ENCODE data around the gene CNOT4. TPM values are rescaled to one million over a fixed set of nuclear protein-coding genes. Genes with fewer than 3 reads are reported as not detected.

CNOT4 gene
- total RNA-seq, 1 experiment from 2014 or later, result 16.6 TPM

GRCh38 chr7:135420786-135421185 lies 89.1 kb downstream of the CNOT4 start:
- Histone ChIP-seq H3K27ac (ENCODE audit: low read depth, low read length) (no peak overlapping the region), H3K36me3 (ENCODE audit: control insufficient read depth in 1 of 2, insufficient read depth in 2 of 2, low read length in 2 of 2) (no peaks in the 10 kb centered on the region), H2AFZ (ENCODE audit: low read depth, low read length, poor library complexity, severe bottlenecking) (no peak overlapping the region), H3K9me2 (ENCODE audit: insufficient read depth) (no peaks in the 10 kb centered on the region), H3K4me1 (ENCODE audit: control insufficient read depth in 1 of 2, insufficient read depth in 2 of 2, low read length in 2 of 2) (no peaks in the 10 kb centered on the region), H3K27me3 (ENCODE audit: insufficient read depth, low read length) (no peaks in the 10 kb centered on the region), H3K79me2 (ENCODE audit: insufficient read depth, low read length) (peaks cover 20% of the 10 kb centered on the region), H3K9ac (ENCODE audit: low read length) (no peak overlapping the region), H3K9me3 (ENCODE audit: control insufficient read depth in 1 of 2, insufficient read depth in 1 of 2, low read depth in 1 of 2, low read length in 2 of 2) (no peaks in the 10 kb centered on the region), H3K4me3 (replicated peaks in 1 of 2; ENCODE audit: low read depth in 1 of 2, low read length in 2 of 2) (no peak overlapping the region), H3K4me2 (ENCODE audit: low read length) (no peak overlapping the region), H4K20me1 (ENCODE audit: insufficient read depth) (no peaks in the 10 kb centered on the region)
- DNase-seq (ENCODE audit: low read depth, low spot score), result no peak
- BruUV-seq (replicated peaks), result no TSS peak
- intact Hi-C loops (cut with micrococcal nuclease), result no loop called here
- ChIA-PET CTCF (no interaction called here), POLR2A (no interaction called here), RAD21 (ENCODE audit: low non-redundant PET in 1 of 2, low total read pairs in 2 of 2, uncharacterized antibody in 2 of 2, unreplicated experiment in 2 of 2) (no interaction called here)
- ATAC-seq, result no peak
- TF ChIP-seq YY1 (IDR thresholded peaks at IDR 0.05; ENCODE audit: extremely low read depth, insufficient replicate concordance, low read depth, low read length) (no peak), REST (IDR thresholded peaks at IDR 0.05; ENCODE audit: low read depth) (no peak), SIN3A (IDR thresholded peaks at IDR 0.05; ENCODE audit: low read depth) (no peak), ZFX (IDR thresholded peaks at IDR 0.05) (no peak), ZNF274 (IDR thresholded peaks at IDR 0.05; ENCODE audit: low read depth, low read length) (no peak), SRF (IDR thresholded peaks at IDR 0.05; ENCODE audit: low read depth) (no peak)

GRCh38 chr7:135416431-135416830 lies 93.5 kb downstream of the CNOT4 start:
- H2AFZ ChIP-seq (ENCODE audit: low read depth, low read length, poor library complexity, severe bottlenecking), result no peak overlapping the region
- peaks cover 4% of the 10 kb centered on the region; the same call in 1 of the 2 replicates for H4K20me1 ChIP-seq (ENCODE audit: insufficient read depth)
- POLR2A ChIA-PET, result no interaction called here
- intact Hi-C loops (cut with micrococcal nuclease), result no loop called here
- H3K9me3 ChIP-seq (ENCODE audit: control insufficient read depth in 1 of 2, insufficient read depth in 1 of 2, low read depth in 1 of 2, low read length in 2 of 2), result no peaks in the 10 kb centered on the region
- no peaks in the 10 kb centered on the region for H3K27me3 ChIP-seq (ENCODE audit: insufficient read depth, low read length)
- BruUV-seq (replicated peaks), result no TSS peak
- CTCF ChIA-PET, result no interaction called here
- H3K27ac ChIP-seq (ENCODE audit: low read depth, low read length), result no peak overlapping the region
- H3K36me3 ChIP-seq (ENCODE audit: control insufficient read depth in 1 of 2, insufficient read depth in 2 of 2, low read length in 2 of 2), result no peaks in the 10 kb centered on the region
- no peaks in the 10 kb centered on the region for H3K9me2 ChIP-seq (ENCODE audit: insufficient read depth)
- no peak for DNase-seq (ENCODE audit: low read depth, low spot score)
- no peaks in the 10 kb centered on the region; the same call in 1 of the 2 replicates for H3K79me2 ChIP-seq (ENCODE audit: insufficient read depth, low read length)
- H3K4me2 ChIP-seq (ENCODE audit: low read length), result no peak overlapping the region
- ATAC-seq, result no peak
- H3K4me1 ChIP-seq (ENCODE audit: control insufficient read depth in 1 of 2, insufficient read depth in 2 of 2, low read length in 2 of 2), result no peaks in the 10 kb centered on the region; a peak in 1 of 4 replicates
- no peak overlapping the region for H3K4me3 ChIP-seq (replicated peaks in 1 of 2; ENCODE audit: low read depth in 1 of 2, low read length in 2 of 2)
- RAD21 ChIA-PET (ENCODE audit: low non-redundant PET in 1 of 2, low total read pairs in 2 of 2, uncharacterized antibody in 2 of 2, unreplicated experiment in 2 of 2), result no interaction called here
- no peak overlapping the region for H3K9ac ChIP-seq (ENCODE audit: low read length)
- TF ChIP-seq ELF1 (IDR thresholded peaks at IDR 0.05; ENCODE audit: borderline replicate concordance, low read depth), result no peak
- TF ChIP-seq FOSL1 (IDR thresholded peaks at IDR 0.05; ENCODE audit: low read depth), result no peak
- TF ChIP-seq EZH2phosphoT487 (IDR thresholded peaks at IDR 0.05; ENCODE audit: borderline replicate concordance), result no peak
- no peak for TF ChIP-seq SRF (IDR thresholded peaks at IDR 0.05; ENCODE audit: low read depth)
- no peak for TF ChIP-seq SP1 (IDR thresholded peaks at IDR 0.05; ENCODE audit: low read depth)
- TF ChIP-seq RAD21 (IDR thresholded peaks at IDR 0.05; ENCODE audit: low read depth), result no peak
- no peak for TF ChIP-seq ZFX (IDR thresholded peaks at IDR 0.05)
- no peak for TF ChIP-seq CBX3 (IDR thresholded peaks at IDR 0.05; ENCODE audit: low read depth)
- TF ChIP-seq ZBTB33 (IDR thresholded peaks at IDR 0.05; ENCODE audit: extremely low read depth, insufficient replicate concordance, low read length), result no peak
- no peak for TF ChIP-seq ATF3 (IDR thresholded peaks at IDR 0.05)
- no peak for TF ChIP-seq SIN3A (IDR thresholded peaks at IDR 0.05; ENCODE audit: low read depth)
- TF ChIP-seq JUND (IDR thresholded peaks at IDR 0.05), result no peak
- no peak for TF ChIP-seq TCF7L2 (IDR thresholded peaks at IDR 0.05; ENCODE audit: borderline replicate concordance, extremely low read depth, insufficient read depth, insufficient read length)
- no peak for TF ChIP-seq EZH2 (IDR thresholded peaks at IDR 0.05)
